WTC11 (cell line): ENCODE data around the gene RND3.

Source experiments
- ATF2 ChIP-seq: sonication (generic); formaldehyde crosslinking; IDR thresholded peaks from 2 replicates; pipeline ENCODE4 v1.8.1; 2022; ENCODE audit warnings: low read depth, missing genetic modification reagents, borderline replicate concordance
- CREM ChIP-seq: sonication (generic); formaldehyde crosslinking; IDR thresholded peaks from 2 replicates; pipeline ENCODE4 v1.8.1; 2022; ENCODE audit warnings: mild to moderate bottlenecking, missing genetic modification reagents, moderate library complexity
- CTCF ChIP-seq: fragments of 200-600 bp; IDR thresholded peaks from 2 replicates; pipeline ENCODE4 v1.8.0; 2022; ENCODE audit warnings: antibody characterized with exemption
- ESRRA ChIP-seq: sonication (generic); formaldehyde crosslinking; IDR thresholded peaks from 2 replicates; pipeline ENCODE4 v1.8.1; 2022; ENCODE audit warnings: mild to moderate bottlenecking, missing genetic modification reagents, borderline replicate concordance
- ETV6 ChIP-seq: sonication (generic); formaldehyde crosslinking; IDR thresholded peaks from 2 replicates; pipeline ENCODE4 v1.8.1; 2022; ENCODE audit warnings: mild to moderate bottlenecking, missing genetic modification reagents
- IRF2 ChIP-seq: sonication (generic); formaldehyde crosslinking; IDR thresholded peaks from 2 replicates; pipeline ENCODE4 v1.8.0; 2022; ENCODE audit warnings: low read depth, missing genetic modification reagents, borderline replicate concordance
- SP1 ChIP-seq: sonication (generic); formaldehyde crosslinking; conservative IDR thresholded peaks from 2 replicates; pipeline ENCODE4 v1.8.1; 2022; ENCODE audit warnings: missing genetic modification reagents
- TEAD1 ChIP-seq: sonication (generic); formaldehyde crosslinking; IDR thresholded peaks from 2 replicates; pipeline ENCODE4 v1.8.0; 2022; ENCODE audit warnings: mild to moderate bottlenecking, missing genetic modification reagents

DNA sequence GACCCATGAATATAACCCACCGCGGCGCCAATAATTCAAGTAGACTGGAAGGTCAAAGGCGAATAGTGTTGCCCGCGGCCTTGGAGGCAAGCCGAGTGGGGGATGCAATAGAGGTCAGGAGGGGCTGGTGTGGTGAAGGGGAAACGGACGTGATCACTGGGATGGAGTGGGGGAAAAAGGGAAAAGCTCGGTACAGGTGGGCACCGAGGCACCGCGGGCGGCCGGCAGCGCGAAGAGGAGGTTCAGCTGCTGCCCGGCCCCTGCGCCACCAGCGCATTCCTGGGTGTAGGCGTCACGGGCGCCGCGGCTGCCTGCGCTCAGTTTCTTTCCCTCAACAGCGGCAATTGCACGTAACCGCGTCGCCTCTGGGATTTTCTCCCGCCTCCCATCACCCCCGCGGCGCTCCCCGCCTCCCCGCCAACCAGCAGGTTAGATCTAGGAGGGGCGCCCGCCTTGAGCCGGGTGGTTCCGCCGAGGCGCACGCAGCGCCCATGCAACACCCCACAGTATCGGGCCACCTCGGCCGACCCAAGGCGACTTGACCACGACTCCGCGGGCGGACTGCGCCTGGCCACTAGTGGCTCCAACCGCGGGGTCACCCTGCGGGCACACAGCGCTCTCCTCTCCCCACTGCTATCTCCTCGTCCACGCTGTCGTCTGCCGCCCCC is 1.5 kb downstream of the RND3 start:
- TF ChIP-seq ATF2 (CRISPR knock-in tag) (no peak), CREM (CRISPR knock-in tag) (no peak), CTCF (no peak), TEAD1 (peak; percentile 47; the same call in 1 of the 2 replicates), ETV6 (CRISPR knock-in tag) (no peak), ESRRA (CRISPR knock-in tag) (no peak), SP1 (CRISPR knock-in tag) (no peak), IRF2 (no peak)
